Thoracic aorta endothelial cell (primary cell): ENCODE results near the gene GBP3. TPM values are rescaled to one million over a fixed set of nuclear protein-coding genes. Genes with fewer than 3 reads are reported as not detected.

Experiments
- small RNA-seq: library from RNA; depleted of rRNA; stranded (forward); fragments of <200 nt; gene quantifications from one replicate; pipeline ENCODE3, GENCODE V24; 2012
- total RNA-seq: library from RNA; depleted of rRNA; stranded (reverse); fragments of >200 nt; gene quantifications from 2 replicates; pipeline ENCODE4 v1.2.3, GENCODE V29; 2012

The GBP3 gene, protein sequence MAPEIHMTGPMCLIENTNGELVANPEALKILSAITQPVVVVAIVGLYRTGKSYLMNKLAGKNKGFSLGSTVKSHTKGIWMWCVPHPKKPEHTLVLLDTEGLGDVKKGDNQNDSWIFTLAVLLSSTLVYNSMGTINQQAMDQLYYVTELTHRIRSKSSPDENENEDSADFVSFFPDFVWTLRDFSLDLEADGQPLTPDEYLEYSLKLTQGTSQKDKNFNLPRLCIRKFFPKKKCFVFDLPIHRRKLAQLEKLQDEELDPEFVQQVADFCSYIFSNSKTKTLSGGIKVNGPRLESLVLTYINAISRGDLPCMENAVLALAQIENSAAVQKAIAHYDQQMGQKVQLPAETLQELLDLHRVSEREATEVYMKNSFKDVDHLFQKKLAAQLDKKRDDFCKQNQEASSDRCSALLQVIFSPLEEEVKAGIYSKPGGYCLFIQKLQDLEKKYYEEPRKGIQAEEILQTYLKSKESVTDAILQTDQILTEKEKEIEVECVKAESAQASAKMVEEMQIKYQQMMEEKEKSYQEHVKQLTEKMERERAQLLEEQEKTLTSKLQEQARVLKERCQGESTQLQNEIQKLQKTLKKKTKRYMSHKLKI
- 18.1 and 30.6 TPM in 2 replicates for total RNA-seq

DNA sequence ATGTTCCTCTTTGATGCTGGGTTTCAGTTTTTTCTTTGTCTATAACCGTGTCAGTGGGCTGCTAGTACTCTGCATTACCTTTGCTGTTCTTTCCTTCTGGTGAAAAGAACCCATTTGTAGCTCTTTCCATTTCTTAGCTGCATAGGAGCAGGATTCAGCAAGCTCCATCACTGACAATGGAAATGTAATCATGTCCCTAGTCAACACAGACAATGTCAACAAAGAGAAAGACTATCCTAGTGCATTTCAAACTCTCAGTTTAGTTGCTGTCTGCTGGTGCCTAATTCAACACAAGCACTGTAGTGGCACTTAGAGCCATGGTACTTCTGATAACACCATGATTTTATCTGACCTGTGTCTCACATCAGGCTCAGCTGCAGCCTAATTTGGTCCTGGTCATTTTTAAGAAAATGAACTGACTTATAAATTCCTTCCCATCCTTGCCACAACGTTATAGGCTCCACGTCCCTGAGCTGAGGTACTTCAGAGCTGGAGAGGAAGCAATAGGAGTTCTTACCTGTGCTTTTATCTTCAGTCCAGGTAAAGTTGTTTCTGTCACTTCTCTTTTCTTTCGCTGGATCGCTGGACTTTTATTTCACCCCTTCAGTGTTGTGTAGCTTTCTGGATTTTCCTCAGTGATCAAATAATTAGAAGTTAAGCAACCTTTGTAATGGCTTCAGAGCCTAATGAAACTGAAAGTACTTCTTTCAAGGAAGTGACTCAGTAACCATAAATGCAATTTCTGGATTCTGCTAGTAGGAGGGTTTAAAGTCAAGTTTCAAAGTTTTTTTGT lies at the start of gene GBP3:
GBP3 (minus strand) TSS at position 700 of the 793 bp plus-strand sequence. CDS start 2,145 bp downstream, outside the sequence.

GRCh38 chr1:89065079-89065868 lies 42.6 kb upstream of the GBP3 start, which contains the start of gene GBP1:
Gene GBP1, minus strand, starts transcription at chr1:89065208. Its CDS starts 1,974 bp downstream, at chr1:89063234.

Small RNAs within 50 kb of the gene (small RNA-seq; reads per million reads assigned to genes)
- not detected for gene RF00019

Other genes with a start within 250 kb of the GBP3 start
- gene GTF2B, start 131.3 kb downstream of the GBP3 start, total RNA-seq, result 27.9 and 31.6 TPM in 2 replicates
- gene KYAT3, start 30.2 kb downstream of the GBP3 start, total RNA-seq, result 47.9 and 50.7 TPM in 2 replicates
- gene RBMXL1, start 30.2 kb downstream of the GBP3 start, total RNA-seq, result 17.2 and 19.8 TPM in 2 replicates
- 23.3 and 27.4 TPM in 2 replicates for gene GBP1, start 42.3 kb upstream of the GBP3 start, total RNA-seq
- 33.0 and 38.4 TPM in 2 replicates for gene GBP2, start 103.2 kb upstream of the GBP3 start, total RNA-seq
- not detected in 2 replicates for gene GBP7, start 153.1 kb upstream of the GBP3 start, total RNA-seq
- gene GBP4, start 176.1 kb upstream of the GBP3 start, total RNA-seq, result 2.9 and 3.6 TPM in 2 replicates
- 0.29 TPM in 1 of 2 replicates, not detected in the other for gene GBP5, start 250.0 kb upstream of the GBP3 start, total RNA-seq